Pancreas (tissue), 10 donors: Measurements from ENCODE around the gene AMIGO2. TPM values are rescaled to one million over a fixed set of nuclear protein-coding genes. Genes with fewer than 3 reads are reported as not detected.
A peak's percentile ranks its signal among the peaks of the same experiment; 100 is the strongest.

Source experiments
- ATAC-seq, 4 donors: fragments of 200-7000 bp; cut with Tn5 transposase; one replicate each; pipeline versions ENCODE4 v1.8.0 to v1.9.1; 2020; ENCODE audit warnings: mild to moderate bottlenecking in 4 of 4, moderate library complexity in 4 of 4
- DNase-seq, 6 donors: peaks; one replicate each; pipeline ENCODE4 v3.0.0-alpha.2; 2020
- FAIRE-seq: peaks from 2 replicates; lab custom pipeline; 2012; peaks lifted over from hg19 to GRCh38; lab: Jason Lieb, UNC
- H3K27ac ChIP-seq, 4 donors: fragments of 200-600 bp; sonication (generic); 1 replicate in 3 of 4; 2 replicates in 1 of 4; pipeline versions ENCODE4 v1.5.0 to v1.8.0; 2020
- H3K27me3 ChIP-seq, 4 donors: fragments of 200-600 bp; one replicate each; pipeline ENCODE4 v1.8.0; 2021
- H3K36me3 ChIP-seq, 3 donors: fragments of 200-600 bp; sonication (generic) in 1 of 3; one replicate each; pipeline versions ENCODE4 v1.5.0 to v1.8.0; 2020 to 2021
- H3K4me1 ChIP-seq, 3 donors: fragments of 200-600 bp; one replicate each; pipeline ENCODE4 v1.8.0; 2021
- H3K4me3 ChIP-seq, 4 donors: fragments of 200-600 bp; sonication (generic) in 2 of 4; one replicate each; pipeline versions ENCODE4 v1.5.0 to v1.8.0; 2020 to 2021
- H3K9me3 ChIP-seq, 4 donors: fragments of 200-600 bp; one replicate each; pipeline ENCODE4 v1.8.0; 2021
- WGBS, 2 donors: extraction: QIAGEN DNeasy Blood & Tissue Kit; methylation state at CpG; one replicate each; pipeline ENCODE4 v1.1.7; 2013; 5-methylcytosine and 5-hydroxymethylcytosine counted together
- intact Hi-C, 3 donors: fragments of 100-400 bp; cut with DNase I; formaldehyde crosslinking; loops; one replicate each; pipeline versions ENCODE4 v1.11.1 to v1.14.2; 2022
- polyA plus RNA-seq, 2 donors: library from polyadenylated mRNA; stranded (reverse); fragments of 200-250 nt; gene quantifications; one replicate each; pipeline ENCODE4 v1.2.3, GENCODE V29; 2013
- total RNA-seq, 6 donors: library from RNA; stranded (reverse); fragmentation: NEBNext Ultra II Directional in 4 of 6; extraction: Animal tissue kit (Norgen Biotek cat#: 25700) in 4 of 6; gene quantifications; one replicate each; pipeline versions ENCODE4 v1.2.1 to v1.2.4, GENCODE V29; 2021 to 2023
- TF ChIP-seq, protein P1 (sequence below), 4 donors: fragments of 200-600 bp; sonication (generic) in 3 of 4; IDR thresholded peaks; one replicate each; pipeline versions ENCODE4 v1.5.0 to v1.8.0; 2021; ENCODE audit warnings: antibody characterized with exemption in 4 of 4
- donor health status: healthy with polysubstance abuse.
- donor health status: DM: no; HTN: no; CAD: no; lungs with moderate emphysema.
- donor health status: DM: no; HTN: no; CAD: no.
- donor health status: control.
- donor health status: control.
- donor health status: Bipolar disorder and iron deficiency.
- donor health status: DM: yes; HTN: yes; CAD: no.
- donor health status: DM: no; HTN: no; CAD: no.
- donor health status: DM: no; HTN: no; CAD: no.
- donor health status: DM: yes; HTN: yes; CAD: no.

Gene AMIGO2
- total and polyA plus RNA-seq, 8 donors: 1.3 to 7.5 (median 2.2) TPM

DNA sequence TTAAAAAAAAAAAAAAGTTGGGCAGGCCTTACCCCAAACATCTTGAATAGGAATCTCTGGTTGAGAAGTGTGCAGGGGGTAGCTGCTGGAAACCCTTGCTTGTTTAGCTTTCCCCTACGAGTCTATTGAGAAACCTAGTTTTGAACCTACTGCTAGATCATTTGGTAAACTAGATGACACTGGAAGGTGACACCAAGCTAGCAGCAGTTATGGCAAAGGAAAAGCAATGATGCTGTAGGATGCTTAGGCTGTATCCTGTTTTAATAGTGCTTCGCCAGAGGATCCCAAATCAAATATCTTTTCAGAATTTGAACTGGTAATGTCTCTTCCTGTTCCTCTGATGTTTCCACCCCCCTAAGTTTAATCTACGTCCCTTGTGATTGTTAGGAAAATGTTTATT lies 5.8 kb downstream of the AMIGO2 start:
- FAIRE-seq (no peak), ATAC-seq (no peak), DNase-seq (no peak)
- no peak overlapping the region for H3K4me3 ChIP-seq
- H3K27me3 ChIP-seq: no peaks in the 10 kb centered on the region
- H3K36me3 ChIP-seq: no peaks in the 10 kb centered on the region
- H3K4me1 ChIP-seq: peaks cover 0 to 14% (median 4%) of the 10 kb centered on the region in 3 donors
- 84 to 85% methylated on average over 3 of the region's 3 CpGs for WGBS, 2 donors
- intact Hi-C loops: loop anchor here in 1 of 3 donors (10.0 kb wide), 1 partner anchor 231 kb away; no protein-coding TSS in a partner anchor
- H3K27ac ChIP-seq: no peak overlapping the region
- no peaks in the 10 kb centered on the region for H3K9me3 ChIP-seq
- TF ChIP-seq, protein P1, sequence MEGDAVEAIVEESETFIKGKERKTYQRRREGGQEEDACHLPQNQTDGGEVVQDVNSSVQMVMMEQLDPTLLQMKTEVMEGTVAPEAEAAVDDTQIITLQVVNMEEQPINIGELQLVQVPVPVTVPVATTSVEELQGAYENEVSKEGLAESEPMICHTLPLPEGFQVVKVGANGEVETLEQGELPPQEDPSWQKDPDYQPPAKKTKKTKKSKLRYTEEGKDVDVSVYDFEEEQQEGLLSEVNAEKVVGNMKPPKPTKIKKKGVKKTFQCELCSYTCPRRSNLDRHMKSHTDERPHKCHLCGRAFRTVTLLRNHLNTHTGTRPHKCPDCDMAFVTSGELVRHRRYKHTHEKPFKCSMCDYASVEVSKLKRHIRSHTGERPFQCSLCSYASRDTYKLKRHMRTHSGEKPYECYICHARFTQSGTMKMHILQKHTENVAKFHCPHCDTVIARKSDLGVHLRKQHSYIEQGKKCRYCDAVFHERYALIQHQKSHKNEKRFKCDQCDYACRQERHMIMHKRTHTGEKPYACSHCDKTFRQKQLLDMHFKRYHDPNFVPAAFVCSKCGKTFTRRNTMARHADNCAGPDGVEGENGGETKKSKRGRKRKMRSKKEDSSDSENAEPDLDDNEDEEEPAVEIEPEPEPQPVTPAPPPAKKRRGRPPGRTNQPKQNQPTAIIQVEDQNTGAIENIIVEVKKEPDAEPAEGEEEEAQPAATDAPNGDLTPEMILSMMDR (IDR thresholded peaks at IDR 0.05): no peak

DNA sequence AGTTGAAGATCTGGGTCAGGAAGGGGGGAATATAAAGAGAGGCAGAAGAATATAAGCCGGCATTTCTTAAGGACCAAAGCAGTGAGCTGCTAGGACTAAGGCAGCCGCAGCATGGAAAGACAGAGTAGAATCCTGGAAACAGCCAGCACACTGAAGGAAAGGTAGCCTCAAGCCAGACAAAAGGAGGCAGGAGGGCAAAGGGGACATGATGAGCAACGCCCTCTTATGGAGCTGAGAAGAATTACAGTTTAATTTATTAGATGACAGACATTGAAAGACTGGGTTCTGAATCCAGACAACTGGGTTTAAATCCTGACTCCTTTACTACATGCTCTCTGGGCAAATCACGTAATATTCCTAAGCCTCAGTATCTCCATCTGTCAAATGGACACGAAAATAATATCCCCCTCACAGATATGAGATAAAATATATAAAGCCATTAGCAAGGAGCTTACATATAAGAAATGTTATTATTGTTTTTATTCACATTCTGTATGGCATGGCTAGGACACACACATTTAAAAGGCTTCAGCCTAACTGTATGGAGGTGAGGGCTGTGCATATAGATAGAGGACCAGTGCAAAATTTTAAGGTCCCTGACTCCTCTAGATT lies 8.4 kb downstream of the AMIGO2 start:
- Histone ChIP-seq H3K4me3 (no peak overlapping the region), H3K27ac (no peak overlapping the region), H3K27me3 (no peaks in the 10 kb centered on the region), H3K4me1 (peaks cover 5 to 12% (median 8%) of the 10 kb centered on the region in 3 donors), H3K9me3 (no peaks in the 10 kb centered on the region), H3K36me3 (no peaks in the 10 kb centered on the region)
- 34 to 51% methylated on average over 5 of the region's 5 CpGs for WGBS, 2 donors
- DNase-seq: no peak
- no peak for FAIRE-seq
- intact Hi-C loops: loop anchor here in 1 of 3 donors (10.0 kb wide), 1 partner anchor 233 kb away; no protein-coding TSS in a partner anchor
- TF ChIP-seq, protein P1 (IDR thresholded peaks at IDR 0.05): peak in 2 of 4 donors; percentile 21 to 42
- peak in 3 of 4 donors; percentile 47 to 77 (median 61) for ATAC-seq

DNA sequence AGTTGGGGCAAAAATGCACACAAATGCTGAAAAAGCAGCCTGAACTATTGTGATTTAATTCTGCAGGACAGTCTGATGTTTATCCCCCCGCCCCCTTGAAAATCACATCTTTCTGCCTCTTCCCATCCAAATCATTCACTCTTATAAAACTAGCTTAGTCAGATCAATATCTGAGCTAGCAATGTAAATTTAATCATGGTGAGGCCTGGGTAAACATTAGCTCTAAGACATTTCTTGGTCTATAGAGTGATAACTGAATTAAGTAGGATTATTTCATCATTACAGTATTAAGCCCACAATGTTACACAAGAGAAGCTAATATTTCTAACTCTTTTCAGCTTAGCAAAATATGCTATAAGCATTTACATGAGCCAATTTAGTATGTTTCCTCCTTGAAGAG lies 9.4 kb downstream of the AMIGO2 start:
- H3K9me3 ChIP-seq: no peaks in the 10 kb centered on the region
- TF ChIP-seq, protein P1 (IDR thresholded peaks at IDR 0.05): no peak
- FAIRE-seq (no peak), ATAC-seq (no peak), DNase-seq (no peak)
- H3K4me1 ChIP-seq: peaks cover 5 to 21% (median 12%) of the 10 kb centered on the region in 3 donors
- 90 to 94% methylated on average over 1 of the region's 1 CpG for WGBS, 2 donors
- H3K4me3 ChIP-seq: no peak overlapping the region
- intact Hi-C loops: loop anchor here in 1 of 3 donors (10.0 kb wide), 1 partner anchor 234 kb away; no protein-coding TSS in a partner anchor
- H3K36me3 ChIP-seq: no peaks in the 10 kb centered on the region
- H3K27me3 ChIP-seq: no peaks in the 10 kb centered on the region
- no peak overlapping the region for H3K27ac ChIP-seq

DNA sequence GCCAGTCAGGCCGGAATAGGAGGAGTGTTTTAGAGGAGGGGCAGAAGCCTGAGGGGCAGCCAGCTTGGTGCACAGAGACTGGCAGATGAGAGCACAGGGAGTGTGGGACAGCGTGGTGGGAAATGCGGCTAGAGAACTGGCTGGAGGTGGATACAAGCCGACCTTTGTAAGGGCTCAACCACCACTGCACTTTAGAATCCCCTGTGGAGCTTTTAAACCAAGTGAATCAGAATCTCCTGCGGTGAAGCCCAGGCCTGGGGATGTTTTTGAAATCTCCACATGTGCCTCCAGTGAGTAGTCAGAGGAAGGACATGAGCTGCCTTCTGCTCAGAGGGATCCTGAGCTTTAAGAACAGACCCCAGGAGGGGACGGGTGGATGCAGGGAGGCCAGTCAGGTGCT lies 11.2 kb downstream of the AMIGO2 start:
- WGBS, 2 donors: 82 to 91% methylated on average over 6 of the region's 6 CpGs
- intact Hi-C loops: no loop called here
- FAIRE-seq: no peak

More for the DNA sequence above, 11.2 kb downstream of the AMIGO2 start:
- Histone ChIP-seq H3K27me3 (no peaks in the 10 kb centered on the region), H3K27ac (no peak overlapping the region), H3K4me1 (peaks cover 5 to 21% (median 12%) of the 10 kb centered on the region in 3 donors), H3K36me3 (no peaks in the 10 kb centered on the region), H3K9me3 (no peaks in the 10 kb centered on the region), H3K4me3 (no peak overlapping the region)
- no peak for DNase-seq
- no peak for ATAC-seq
- TF ChIP-seq, protein P1 (IDR thresholded peaks at IDR 0.05): no peak
